Activated CD4-positive, CD25-positive, alpha-beta regulatory T cell treated with anti-CD3 and anti-CD28 coated beads, Interleukin-2, amount 50 U/mL, for 16 hours (primary cell): ENCODE measurements around the gene EIF5A.

Experiments used
- DNase-seq: peaks from one replicate; pipeline ENCODE4 v3.0.0-alpha.2; 2020; ENCODE audit warnings: low read depth, low spot score

EIF5A gene

GRCh38 chr17:7313088-7313889 lies 5.9 kb downstream of the EIF5A start:
- no peak for DNase-seq

GRCh38 chr17:7313890-7314718 lies 6.7 kb downstream of the EIF5A start:
- no peak for DNase-seq

- peak; percentile 92 for DNase-seq
Measured at GRCh38 chr17:7314719-7315569, 7.5 kb downstream of the EIF5A start, which contains the start of gene GPS2. Gene GPS2 (minus strand): TSS chr17:7315360. CDS start chr17:7315052, 308 bp downstream.

- no peak for DNase-seq
Measured at GRCh38 chr17:7315570-7316235, 8.3 kb downstream of the EIF5A start.

GRCh38 chr17:7317161-7317803 lies 9.9 kb downstream of the EIF5A start:
- no peak for DNase-seq

GRCh38 chr17:7318121-7318860 lies 10.9 kb downstream of the EIF5A start:
- DNase-seq: no peak

GRCh38 chr17:7321466-7321865 lies 14.0 kb downstream of the EIF5A start:
- no peak for DNase-seq

- DNase-seq: no peak
Measured at GRCh38 chr17:7322520-7323194, 15.2 kb downstream of the EIF5A start.

GRCh38 chr17:7323731-7324437 lies 16.5 kb downstream of the EIF5A start:
- peak; percentile 28 for DNase-seq

GRCh38 chr17:7324438-7324779 lies 17.0 kb downstream of the EIF5A start:
- DNase-seq: no peak

GRCh38 chr17:7325031-7325528 lies 17.7 kb downstream of the EIF5A start:
- no peak for DNase-seq

- DNase-seq: no peak
Measured at GRCh38 chr17:7326186-7326585, 18.8 kb downstream of the EIF5A start.

- DNase-seq: no peak
Measured at GRCh38 chr17:7327056-7327455, 19.6 kb downstream of the EIF5A start.

GRCh38 chr17:7327501-7327900 lies 20.1 kb downstream of the EIF5A start:
- no peak for DNase-seq

GRCh38 chr17:7328009-7328408 lies 20.6 kb downstream of the EIF5A start:
- no peak for DNase-seq

- DNase-seq: no peak
Measured at GRCh38 chr17:7328840-7329373, 21.5 kb downstream of the EIF5A start, which contains the start of gene NEURL4. Gene NEURL4 (minus strand): TSS chr17:7329335. CDS start chr17:7329312, 23 bp downstream.

GRCh38 chr17:7329374-7329996 lies 22.1 kb downstream of the EIF5A start:
- peak; percentile 92 for DNase-seq
